SK-N-SH treated with all-trans-retinoic acid at 6 μM for 48 hours (cell line): ENCODE measurements around the gene CNTNAP2.

Experiments used
- ATAC-seq: fragments of 200-7000 bp; cut with Tn5 transposase; 3 replicates; pipeline ENCODE4 v1.9.1; 2020; ENCODE audit warnings: mild to moderate bottlenecking, moderate library complexity
- ARNTL ChIP-seq: fragments of 450-650 bp; formaldehyde crosslinking; IDR thresholded peaks from 2 replicates; pipeline ENCODE4 v1.5.0; 2020; ENCODE audit warnings: low read depth, mild to moderate bottlenecking, moderate library complexity, borderline replicate concordance
- BACH2 ChIP-seq: fragments of 250-450 bp; sonication (Bioruptor Pico); IDR thresholded peaks from 2 replicates; pipeline ENCODE4 v1.9.0; 2021; ENCODE audit warnings: mild to moderate bottlenecking, borderline replicate concordance
- OSR1 ChIP-seq: fragments of 250-450 bp; sonication (Bioruptor Pico); IDR thresholded peaks from 2 replicates; pipeline ENCODE4 v1.8.0; 2022; ENCODE audit warnings: moderate library complexity, mild to moderate bottlenecking, inconsistent platforms
- PPARA ChIP-seq: fragments of 250-450 bp; sonication (Bioruptor Pico); IDR thresholded peaks from 2 replicates; pipeline ENCODE4 v1.5.0; 2020; ENCODE audit warnings: mild to moderate bottlenecking, borderline replicate concordance
- SNAI2 ChIP-seq: fragments of 250-450 bp; sonication (Bioruptor Pico); IDR thresholded peaks from 2 replicates; pipeline ENCODE4 v1.5.0; 2020; ENCODE audit warnings: mild to moderate bottlenecking, moderate library complexity
- TOX ChIP-seq: fragments of 250-450 bp; sonication (Bioruptor Pico); IDR thresholded peaks from 2 replicates; pipeline ENCODE4 v1.8.0; 2021; ENCODE audit warnings: mild to moderate bottlenecking, moderate library complexity, borderline replicate concordance
- ZC3H10 ChIP-seq: fragments of 250-450 bp; sonication (Bioruptor Pico); IDR thresholded peaks from 2 replicates; pipeline ENCODE4 v1.5.1; 2021; ENCODE audit warnings: mild to moderate bottlenecking, moderate library complexity
- ZFP3 ChIP-seq: fragments of 250-450 bp; sonication (Bioruptor Pico); IDR thresholded peaks from 2 replicates; pipeline ENCODE4 v1.5.0; 2020; ENCODE audit warnings: mild to moderate bottlenecking, moderate library complexity
- ZNF565 ChIP-seq: fragments of 450-650 bp; formaldehyde crosslinking; conservative IDR thresholded peaks from 2 replicates; pipeline ENCODE4 v1.5.0; 2020; ENCODE audit warnings: low read depth, mild to moderate bottlenecking, moderate library complexity
- ZNF70 ChIP-seq: fragments of 450-650 bp; formaldehyde crosslinking; IDR thresholded peaks from 2 replicates; pipeline ENCODE4 v1.5.0; 2020; ENCODE audit warnings: mild to moderate bottlenecking, moderate library complexity
- ZNF8 ChIP-seq: fragments of 450-650 bp; formaldehyde crosslinking; IDR thresholded peaks from 2 replicates; pipeline ENCODE4 v1.5.0; 2020; ENCODE audit warnings: mild to moderate bottlenecking, moderate library complexity
- TF ChIP-seq, protein P1 (sequence below): fragments of 250-450 bp; sonication (Bioruptor Pico); IDR thresholded peaks from 2 replicates; pipeline ENCODE4 v1.8.0; 2020; ENCODE audit warnings: mild to moderate bottlenecking, moderate library complexity, borderline replicate concordance
- TF ChIP-seq, protein P2 (sequence below): fragments of 250-450 bp; sonication (Bioruptor Pico); IDR thresholded peaks from 2 replicates; pipeline ENCODE4 v1.5.0; 2020; ENCODE audit warnings: mild to moderate bottlenecking, moderate library complexity
- TF ChIP-seq, protein P3 (sequence below): fragments of 250-450 bp; sonication (Bioruptor Pico); IDR thresholded peaks from 2 replicates; pipeline ENCODE4 v1.8.0; 2021; ENCODE audit warnings: low read depth, mild to moderate bottlenecking, moderate library complexity, borderline replicate concordance
- TF ChIP-seq, protein P4 (sequence below): fragments of 250-450 bp; sonication (Bioruptor Pico); IDR thresholded peaks from 2 replicates; pipeline ENCODE4 v1.5.1; 2021; ENCODE audit warnings: mild to moderate bottlenecking, moderate library complexity
- TF ChIP-seq, protein P5 (sequence below): fragments of 250-450 bp; sonication (Bioruptor Pico); IDR thresholded peaks from 2 replicates; pipeline ENCODE4 v1.5.1; 2020; ENCODE audit warnings: low read depth, mild to moderate bottlenecking, moderate library complexity

Gene CNTNAP2

DNA sequence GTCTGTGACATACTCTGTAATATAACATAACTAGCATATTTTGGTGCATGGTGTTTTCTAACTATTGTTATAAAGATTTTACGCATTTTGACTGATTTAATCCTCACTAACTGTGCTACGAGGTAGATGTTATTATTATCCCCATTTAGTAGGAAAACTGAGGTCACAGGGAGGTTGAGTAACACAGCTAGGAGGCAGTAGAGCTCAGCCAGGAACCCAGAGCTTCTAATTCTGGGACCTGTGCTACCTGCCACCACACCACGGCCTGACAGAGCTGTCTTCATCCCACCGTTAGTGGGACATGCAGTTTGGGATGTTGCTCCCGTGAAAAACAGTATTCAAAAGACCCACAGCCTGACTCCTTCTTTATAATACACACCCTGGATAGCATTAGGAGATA is 962.5 kb downstream of the CNTNAP2 start (continued):
- TF ChIP-seq, protein P1, sequence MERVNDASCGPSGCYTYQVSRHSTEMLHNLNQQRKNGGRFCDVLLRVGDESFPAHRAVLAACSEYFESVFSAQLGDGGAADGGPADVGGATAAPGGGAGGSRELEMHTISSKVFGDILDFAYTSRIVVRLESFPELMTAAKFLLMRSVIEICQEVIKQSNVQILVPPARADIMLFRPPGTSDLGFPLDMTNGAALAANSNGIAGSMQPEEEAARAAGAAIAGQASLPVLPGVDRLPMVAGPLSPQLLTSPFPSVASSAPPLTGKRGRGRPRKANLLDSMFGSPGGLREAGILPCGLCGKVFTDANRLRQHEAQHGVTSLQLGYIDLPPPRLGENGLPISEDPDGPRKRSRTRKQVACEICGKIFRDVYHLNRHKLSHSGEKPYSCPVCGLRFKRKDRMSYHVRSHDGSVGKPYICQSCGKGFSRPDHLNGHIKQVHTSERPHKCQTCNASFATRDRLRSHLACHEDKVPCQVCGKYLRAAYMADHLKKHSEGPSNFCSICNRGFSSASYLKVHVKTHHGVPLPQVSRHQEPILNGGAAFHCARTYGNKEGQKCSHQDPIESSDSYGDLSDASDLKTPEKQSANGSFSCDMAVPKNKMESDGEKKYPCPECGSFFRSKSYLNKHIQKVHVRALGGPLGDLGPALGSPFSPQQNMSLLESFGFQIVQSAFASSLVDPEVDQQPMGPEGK = no peak

DNA sequence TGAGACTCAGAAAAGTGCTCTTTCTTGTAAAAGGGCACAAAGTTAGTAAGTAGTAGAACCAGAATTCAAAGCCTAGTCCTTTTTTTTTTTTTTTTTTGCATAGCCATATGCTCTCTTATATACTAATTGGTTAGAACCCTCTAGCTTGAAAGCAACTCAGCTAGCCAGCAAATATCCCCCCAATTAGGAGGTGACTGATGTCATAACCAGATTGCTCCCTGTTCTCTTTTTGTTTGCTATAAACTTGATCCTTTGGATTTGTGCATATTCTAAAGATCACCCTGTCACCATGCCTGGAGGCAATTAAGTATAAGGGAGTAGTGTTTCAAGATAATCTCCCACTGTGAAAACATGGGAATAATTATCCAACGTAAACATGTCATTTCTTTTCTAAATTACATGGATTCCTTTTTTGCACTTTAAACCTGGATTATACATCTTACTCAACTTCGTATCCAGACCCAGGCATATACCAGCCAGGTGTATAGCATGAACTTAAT is 963.4 kb downstream of the CNTNAP2 start:
- no peak for ATAC-seq
- TF ChIP-seq, protein P2, sequence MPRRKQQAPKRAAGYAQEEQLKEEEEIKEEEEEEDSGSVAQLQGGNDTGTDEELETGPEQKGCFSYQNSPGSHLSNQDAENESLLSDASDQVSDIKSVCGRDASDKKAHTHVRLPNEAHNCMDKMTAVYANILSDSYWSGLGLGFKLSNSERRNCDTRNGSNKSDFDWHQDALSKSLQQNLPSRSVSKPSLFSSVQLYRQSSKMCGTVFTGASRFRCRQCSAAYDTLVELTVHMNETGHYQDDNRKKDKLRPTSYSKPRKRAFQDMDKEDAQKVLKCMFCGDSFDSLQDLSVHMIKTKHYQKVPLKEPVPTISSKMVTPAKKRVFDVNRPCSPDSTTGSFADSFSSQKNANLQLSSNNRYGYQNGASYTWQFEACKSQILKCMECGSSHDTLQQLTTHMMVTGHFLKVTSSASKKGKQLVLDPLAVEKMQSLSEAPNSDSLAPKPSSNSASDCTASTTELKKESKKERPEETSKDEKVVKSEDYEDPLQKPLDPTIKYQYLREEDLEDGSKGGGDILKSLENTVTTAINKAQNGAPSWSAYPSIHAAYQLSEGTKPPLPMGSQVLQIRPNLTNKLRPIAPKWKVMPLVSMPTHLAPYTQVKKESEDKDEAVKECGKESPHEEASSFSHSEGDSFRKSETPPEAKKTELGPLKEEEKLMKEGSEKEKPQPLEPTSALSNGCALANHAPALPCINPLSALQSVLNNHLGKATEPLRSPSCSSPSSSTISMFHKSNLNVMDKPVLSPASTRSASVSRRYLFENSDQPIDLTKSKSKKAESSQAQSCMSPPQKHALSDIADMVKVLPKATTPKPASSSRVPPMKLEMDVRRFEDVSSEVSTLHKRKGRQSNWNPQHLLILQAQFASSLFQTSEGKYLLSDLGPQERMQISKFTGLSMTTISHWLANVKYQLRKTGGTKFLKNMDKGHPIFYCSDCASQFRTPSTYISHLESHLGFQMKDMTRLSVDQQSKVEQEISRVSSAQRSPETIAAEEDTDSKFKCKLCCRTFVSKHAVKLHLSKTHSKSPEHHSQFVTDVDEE = no peak
- TF ChIP-seq ARNTL (CRISPR knock-in tag) (no peak), ZFP3 (no peak), ZNF565 (no peak), ZNF70 (CRISPR knock-in tag) (no peak), PPARA (CRISPR knock-in tag) (no peak), OSR1 (no peak), TOX (no peak), ZNF8 (CRISPR knock-in tag) (no peak), BACH2 (no peak)
- TF ChIP-seq, protein P1 = no peak
- TF ChIP-seq, protein P3, sequence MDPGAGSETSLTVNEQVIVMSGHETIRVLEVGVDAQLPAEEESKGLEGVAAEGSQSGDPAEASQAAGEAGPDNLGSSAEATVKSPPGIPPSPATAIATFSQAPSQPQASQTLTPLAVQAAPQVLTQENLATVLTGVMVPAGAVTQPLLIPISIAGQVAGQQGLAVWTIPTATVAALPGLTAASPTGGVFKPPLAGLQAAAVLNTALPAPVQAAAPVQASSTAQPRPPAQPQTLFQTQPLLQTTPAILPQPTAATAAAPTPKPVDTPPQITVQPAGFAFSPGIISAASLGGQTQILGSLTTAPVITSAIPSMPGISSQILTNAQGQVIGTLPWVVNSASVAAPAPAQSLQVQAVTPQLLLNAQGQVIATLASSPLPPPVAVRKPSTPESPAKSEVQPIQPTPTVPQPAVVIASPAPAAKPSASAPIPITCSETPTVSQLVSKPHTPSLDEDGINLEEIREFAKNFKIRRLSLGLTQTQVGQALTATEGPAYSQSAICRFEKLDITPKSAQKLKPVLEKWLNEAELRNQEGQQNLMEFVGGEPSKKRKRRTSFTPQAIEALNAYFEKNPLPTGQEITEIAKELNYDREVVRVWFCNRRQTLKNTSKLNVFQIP = no peak
- TF ChIP-seq, protein P4, sequence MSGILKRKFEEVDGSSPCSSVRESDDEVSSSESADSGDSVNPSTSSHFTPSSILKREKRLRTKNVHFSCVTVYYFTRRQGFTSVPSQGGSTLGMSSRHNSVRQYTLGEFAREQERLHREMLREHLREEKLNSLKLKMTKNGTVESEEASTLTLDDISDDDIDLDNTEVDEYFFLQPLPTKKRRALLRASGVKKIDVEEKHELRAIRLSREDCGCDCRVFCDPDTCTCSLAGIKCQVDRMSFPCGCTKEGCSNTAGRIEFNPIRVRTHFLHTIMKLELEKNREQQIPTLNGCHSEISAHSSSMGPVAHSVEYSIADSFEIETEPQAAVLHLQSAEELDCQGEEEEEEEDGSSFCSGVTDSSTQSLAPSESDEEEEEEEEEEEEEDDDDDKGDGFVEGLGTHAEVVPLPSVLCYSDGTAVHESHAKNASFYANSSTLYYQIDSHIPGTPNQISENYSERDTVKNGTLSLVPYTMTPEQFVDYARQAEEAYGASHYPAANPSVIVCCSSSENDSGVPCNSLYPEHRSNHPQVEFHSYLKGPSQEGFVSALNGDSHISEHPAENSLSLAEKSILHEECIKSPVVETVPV (CRISPR knock-in tag) = no peak

DNA sequence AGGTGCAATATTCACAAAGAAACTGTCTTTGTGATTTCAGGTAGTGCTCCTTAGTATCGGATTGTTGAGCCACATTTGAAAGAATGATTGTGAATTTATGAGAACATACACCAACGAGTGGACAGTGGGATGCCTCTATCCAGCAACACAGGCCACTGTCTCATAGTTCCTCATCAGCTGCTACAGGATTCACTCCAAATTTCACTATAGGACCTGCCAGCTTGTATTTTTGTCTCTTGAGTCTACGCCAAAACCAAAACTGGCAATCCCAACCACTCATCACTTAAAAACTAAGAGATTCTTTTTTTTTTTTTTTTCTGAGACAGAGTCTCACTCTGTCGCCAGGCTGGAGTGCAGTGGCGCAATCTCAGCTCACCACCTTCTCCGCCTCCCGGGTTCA is 964.5 kb downstream of the CNTNAP2 start:
- no peak for ATAC-seq
- TF ChIP-seq ZFP3 (no peak), ZNF8 (CRISPR knock-in tag) (no peak), ZC3H10 (CRISPR knock-in tag) (no peak), ZNF565 (no peak), SNAI2 (no peak), ZNF70 (CRISPR knock-in tag) (no peak), ARNTL (CRISPR knock-in tag) (no peak)
- TF ChIP-seq, protein P5, sequence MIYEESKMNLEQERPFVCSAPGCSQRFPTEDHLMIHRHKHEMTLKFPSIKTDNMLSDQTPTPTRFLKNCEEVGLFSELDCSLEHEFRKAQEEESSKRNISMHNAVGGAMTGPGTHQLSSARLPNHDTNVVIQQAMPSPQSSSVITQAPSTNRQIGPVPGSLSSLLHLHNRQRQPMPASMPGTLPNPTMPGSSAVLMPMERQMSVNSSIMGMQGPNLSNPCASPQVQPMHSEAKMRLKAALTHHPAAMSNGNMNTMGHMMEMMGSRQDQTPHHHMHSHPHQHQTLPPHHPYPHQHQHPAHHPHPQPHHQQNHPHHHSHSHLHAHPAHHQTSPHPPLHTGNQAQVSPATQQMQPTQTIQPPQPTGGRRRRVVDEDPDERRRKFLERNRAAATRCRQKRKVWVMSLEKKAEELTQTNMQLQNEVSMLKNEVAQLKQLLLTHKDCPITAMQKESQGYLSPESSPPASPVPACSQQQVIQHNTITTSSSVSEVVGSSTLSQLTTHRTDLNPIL (CRISPR knock-in tag) = no peak
- TF ChIP-seq, protein P4 (CRISPR knock-in tag) = no peak
